Spleen (tissue), 11 donors: ENCODE measurements around the gene NOTCH3. TPM values are rescaled to one million over a fixed set of nuclear protein-coding genes. Genes with fewer than 3 reads are reported as not detected.

ENCODE experiments used
- DNase-seq: peaks from one replicate; pipeline ENCODE4 v3.0.0-alpha.2; 2020
- H3K27ac ChIP-seq, 8 donors: fragments of 200-600 bp; sonication (generic) in 7 of 8; 1 replicate in 4 of 8; 2 replicates in 4 of 8; pipeline versions ENCODE4 v1.5.0 to v1.8.0; 2016 to 2021; ENCODE audit warnings: inconsistent platforms in 4 of 8, mild to moderate bottlenecking in 4 of 8, moderate library complexity in 1 of 8
- H3K27me3 ChIP-seq, 7 donors: fragments of 200-600 bp; sonication (generic) in 6 of 7; replicated peaks in 1 of 7; 1 replicate in 4 of 7; 2 replicates in 3 of 7; pipeline versions ENCODE4 v1.5.0 to v1.8.0; 2016 to 2021; ENCODE audit warnings: inconsistent platforms in 3 of 7, mild to moderate bottlenecking in 1 of 7
- H3K36me3 ChIP-seq, 6 donors: fragments of 200-600 bp; sonication (generic) in 5 of 6; 1 replicate in 4 of 6; 2 replicates in 2 of 6; pipeline versions ENCODE4 v1.5.0 to v1.8.0; 2016 to 2021; ENCODE audit warnings: inconsistent platforms in 2 of 6
- H3K4me1 ChIP-seq, 6 donors: fragments of 200-600 bp; sonication (generic) in 5 of 6; 1 replicate in 3 of 6; 2 replicates in 3 of 6; pipeline versions ENCODE4 v1.5.0 to v1.8.0; 2016 to 2021; ENCODE audit warnings: inconsistent platforms in 3 of 6
- H3K4me3 ChIP-seq, 8 donors: fragments of 200-600 bp; sonication (generic) in 7 of 8; 1 replicate in 4 of 8; 2 replicates in 4 of 8; pipeline versions ENCODE4 v1.5.0 to v1.8.0; 2016 to 2021; ENCODE audit warnings: inconsistent platforms in 4 of 8, mild to moderate bottlenecking in 4 of 8, moderate library complexity in 2 of 8
- H3K9me3 ChIP-seq, 8 donors: fragments of 200-600 bp; sonication (generic) in 7 of 8; 1 replicate in 4 of 8; 2 replicates in 4 of 8; pipeline versions ENCODE4 v1.5.0 to v1.8.0; 2016 to 2021; ENCODE audit warnings: inconsistent platforms in 4 of 8
- CTCF ChIP-seq, 11 experiments: fragments of 200-600 bp in 7 of 11; fragments of 450-650 bp in 4 of 11; sonication (generic) in 4 of 11; IDR thresholded peaks in 8 of 11; conservative IDR thresholded peaks in 3 of 11; 1 replicate in 7 of 11; 2 replicates in 4 of 11; pipeline versions ENCODE4 v1.4.0 to v1.8.0; 2016 to 2021; ENCODE audit warnings: antibody characterized with exemption in 11 of 11, inconsistent platforms in 4 of 11, mild to moderate bottlenecking in 1 of 11
- POLR2A ChIP-seq, 3 donors: fragments of 450-650 bp; IDR thresholded peaks; one replicate each; pipeline ENCODE4 v1.5.1; 2017; ENCODE audit warnings: antibody characterized with exemption in 3 of 3, mild to moderate bottlenecking in 1 of 3
- POLR2AphosphoS5 ChIP-seq, 3 donors: sonication (generic); formaldehyde crosslinking; IDR thresholded peaks; one replicate each; pipeline ENCODE4 v1.5.1; 2017; ENCODE audit warnings: antibody characterized with exemption in 3 of 3
- WGBS, 5 donors: extraction: QIAGEN DNeasy Blood & Tissue Kit in 3 of 5; methylation state at CpG; one replicate each; pipeline versions ENCODE4 v1.1.5 to v1.1.7; 2013 to 2018; 5-methylcytosine and 5-hydroxymethylcytosine counted together
- intact Hi-C: fragments of 100-400 bp; cut with DNase I; formaldehyde crosslinking; loops from one replicate; pipeline ENCODE4 v1.15.0; 2023; ENCODE audit warnings: low total_unique reads
- polyA plus RNA-seq, 3 donors: library from polyadenylated mRNA; stranded (reverse); fragments of 200-250 nt; gene quantifications; one replicate each; pipeline ENCODE4 v1.2.1, GENCODE V29; 2013
- total RNA-seq, 7 donors: library from RNA; depleted of rRNA in 3 of 7; stranded (reverse); fragments of >200 nt in 3 of 7; fragmentation: NEBNext Ultra II Directional in 4 of 7; extraction: Animal tissue kit (Norgen Biotek cat#: 25700) in 4 of 7; gene quantifications; one replicate each; pipeline versions ENCODE4 v1.1.0 to v1.2.1, GENCODE V29; 2016 to 2021
- donor health status: healthy with polysubstance abuse.
- donor health status: DM: no; HTN: no; CAD: no; lungs with moderate emphysema.
- donor health status: DM: no; HTN: no; CAD: no.
- donor health status: Bipolar disorder and iron deficiency.
- donor health status: healthy.
- donor health status: DM: no; HTN: no; CAD: no.
- donor health status: DM: yes; HTN: yes; CAD: no.

NOTCH3 gene
- total and polyA plus RNA-seq, 10 donors = 1.4 to 94.9 (median 58.2) TPM

- Histone ChIP-seq H3K9me3 (no peaks in the 10 kb centered on the region), H3K27ac (no peak overlapping the region), H3K4me3 (no peak overlapping the region), H3K36me3 (peaks cover 10 to 83% (median 69%) of the 10 kb centered on the region in 6 donors), H3K27me3 (peaks cover 0 to 8% (median 6%) of the 10 kb centered on the region in 7 donors), H3K4me1 (peaks cover 0 to 24% (median 11%) of the 10 kb centered on the region in 6 donors)
- TF ChIP-seq POLR2A (IDR thresholded peaks at IDR 0.05) (no peak), POLR2AphosphoS5 (IDR thresholded peaks at IDR 0.05) (peak in 1 of 3 donors; percentile 64)
- no peak for DNase-seq
- 91 to 96% (median 92%) methylated on average over 39 to 42 of the region's 42 CpGs for WGBS, 5 donors
- intact Hi-C loops = no loop called here
Measured at GRCh38 chr19:15237759-15238638, 37.2 kb upstream of the NOTCH3 start.

GRCh38 chr19:15236886-15237285, 36.1 kb upstream of the NOTCH3 start:
- Histone ChIP-seq H3K4me3 (no peak overlapping the region), H3K27me3 (peaks cover 0 to 19% (median 17%) of the 10 kb centered on the region in 7 donors), H3K27ac (peak overlapping the region in 2 of 8 donors; percentile 52 to 64), H3K36me3 (peaks cover 10 to 72% (median 61%) of the 10 kb centered on the region in 6 donors), H3K4me1 (peaks cover 0 to 36% (median 21%) of the 10 kb centered on the region in 6 donors), H3K9me3 (no peaks in the 10 kb centered on the region)
- intact Hi-C loops = no loop called here
- 92 to 96% (median 95%) methylated on average over 9 of the region's 9 CpGs for WGBS, 5 donors
- TF ChIP-seq POLR2AphosphoS5 (IDR thresholded peaks at IDR 0.05) = no peak
- no peak for TF ChIP-seq POLR2A (IDR thresholded peaks at IDR 0.05)
- no peak for TF ChIP-seq CTCF (IDR thresholded peaks at IDR 0.05 in 8 of 11, conservative IDR thresholded peaks at IDR 0.05 in 3 of 11)
- DNase-seq = no peak

- intact Hi-C loops = no loop called here
- Histone ChIP-seq H3K4me1 (peaks cover 0 to 45% (median 27%) of the 10 kb centered on the region in 6 donors), H3K27me3 (peaks cover 0 to 30% (median 21%) of the 10 kb centered on the region in 7 donors), H3K36me3 (peaks cover 10 to 61% (median 53%) of the 10 kb centered on the region in 6 donors), H3K4me3 (no peak overlapping the region), H3K9me3 (no peaks in the 10 kb centered on the region), H3K27ac (peak overlapping the region in 3 of 8 donors; percentile 39 to 64 (median 52))
- 71 to 89% (median 77%) methylated on average over 2 of the region's 2 CpGs for WGBS, 5 donors
- no peak for TF ChIP-seq POLR2A (IDR thresholded peaks at IDR 0.05)
- DNase-seq = no peak
Measured at GRCh38 chr19:15235781-15236180, 35.0 kb upstream of the NOTCH3 start.

- H3K27ac ChIP-seq = peak overlapping the region in 2 of 8 donors; percentile 17 to 79
- H3K9me3 ChIP-seq = no peaks in the 10 kb centered on the region
- H3K4me3 ChIP-seq = no peak overlapping the region
- peaks cover 0 to 40% (median 21%) of the 10 kb centered on the region in 7 donors for H3K27me3 ChIP-seq
- H3K4me1 ChIP-seq = peaks cover 0 to 45% (median 27%) of the 10 kb centered on the region in 6 donors
- 72 to 76% (median 73%) methylated on average over 10 of the region's 10 CpGs for WGBS, 5 donors
- TF ChIP-seq POLR2AphosphoS5 (IDR thresholded peaks at IDR 0.05) (peak in 1 of 3 donors; percentile 19), POLR2A (IDR thresholded peaks at IDR 0.05) (no peak)
- intact Hi-C loops = no loop called here
- peaks cover 8 to 49% (median 41%) of the 10 kb centered on the region in 6 donors for H3K36me3 ChIP-seq
- no peak for DNase-seq
Measured at GRCh38 chr19:15234431-15235130, 33.8 kb upstream of the NOTCH3 start.

- Histone ChIP-seq H3K9me3 (no peaks in the 10 kb centered on the region), H3K4me3 (peak overlapping the region in 1 of 8 donors; percentile 69), H3K27me3 (peaks cover 0 to 40% (median 21%) of the 10 kb centered on the region in 7 donors), H3K4me1 (peaks cover 0 to 45% (median 27%) of the 10 kb centered on the region in 6 donors), H3K27ac (no peak overlapping the region), H3K36me3 (peaks cover 0 to 15% (median 9%) of the 10 kb centered on the region in 6 donors)
- intact Hi-C loops = no loop called here
- TF ChIP-seq POLR2A (IDR thresholded peaks at IDR 0.05) (no peak), POLR2AphosphoS5 (IDR thresholded peaks at IDR 0.05) (no peak), CTCF (IDR thresholded peaks at IDR 0.05 in 8 of 11, conservative IDR thresholded peaks at IDR 0.05 in 3 of 11) (no peak)
- DNase-seq = no peak
- 77 to 90% (median 82%) methylated on average over 8 to 10 of the region's 10 CpGs for WGBS, 5 donors
Measured at GRCh38 chr19:15231271-15231670, 30.5 kb upstream of the NOTCH3 start.
